Stomach (tissue), 4 donors: ENCODE data around the gene ANAPC10.

Source experiments
- POLR2AphosphoS5 ChIP-seq, 3 donors: sonication (generic); formaldehyde crosslinking; IDR thresholded peaks; one replicate each; pipeline ENCODE4 v1.6.1; 2016; ENCODE audit warnings: antibody characterized with exemption in 3 of 3
- TF ChIP-seq, protein P1 (sequence below), 7 experiments: fragments of 450-650 bp in 4 of 7; fragments of 200-600 bp in 3 of 7; sonication (generic) in 3 of 7; IDR thresholded peaks; one replicate each; pipeline ENCODE4 v1.5.1; 2016 to 2019; ENCODE audit warnings: antibody characterized with exemption in 7 of 7, control low read depth in 2 of 7, mild to moderate bottlenecking in 1 of 7

DNA sequence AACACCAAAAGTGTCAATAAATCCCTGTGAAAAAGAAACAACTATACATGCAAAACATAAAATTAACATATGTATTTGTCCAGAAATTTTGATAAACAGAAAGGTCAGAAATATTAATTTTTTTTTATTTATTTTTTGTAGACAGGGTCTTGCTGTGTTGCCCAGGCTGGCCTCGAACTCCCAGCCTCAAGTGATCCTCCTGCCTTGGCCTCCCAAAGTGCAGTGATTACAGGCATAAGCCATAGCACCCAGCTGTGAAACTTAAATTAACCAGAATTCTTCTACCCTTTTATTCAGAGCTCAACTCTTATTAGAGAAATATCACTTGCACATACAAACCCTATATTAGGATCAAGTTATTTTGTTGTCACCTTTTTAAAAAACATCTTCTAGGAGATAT is 16.2 kb downstream of the ANAPC10 start:
- TF ChIP-seq POLR2AphosphoS5 (IDR thresholded peaks at IDR 0.05) = no peak
- TF ChIP-seq, protein P1, sequence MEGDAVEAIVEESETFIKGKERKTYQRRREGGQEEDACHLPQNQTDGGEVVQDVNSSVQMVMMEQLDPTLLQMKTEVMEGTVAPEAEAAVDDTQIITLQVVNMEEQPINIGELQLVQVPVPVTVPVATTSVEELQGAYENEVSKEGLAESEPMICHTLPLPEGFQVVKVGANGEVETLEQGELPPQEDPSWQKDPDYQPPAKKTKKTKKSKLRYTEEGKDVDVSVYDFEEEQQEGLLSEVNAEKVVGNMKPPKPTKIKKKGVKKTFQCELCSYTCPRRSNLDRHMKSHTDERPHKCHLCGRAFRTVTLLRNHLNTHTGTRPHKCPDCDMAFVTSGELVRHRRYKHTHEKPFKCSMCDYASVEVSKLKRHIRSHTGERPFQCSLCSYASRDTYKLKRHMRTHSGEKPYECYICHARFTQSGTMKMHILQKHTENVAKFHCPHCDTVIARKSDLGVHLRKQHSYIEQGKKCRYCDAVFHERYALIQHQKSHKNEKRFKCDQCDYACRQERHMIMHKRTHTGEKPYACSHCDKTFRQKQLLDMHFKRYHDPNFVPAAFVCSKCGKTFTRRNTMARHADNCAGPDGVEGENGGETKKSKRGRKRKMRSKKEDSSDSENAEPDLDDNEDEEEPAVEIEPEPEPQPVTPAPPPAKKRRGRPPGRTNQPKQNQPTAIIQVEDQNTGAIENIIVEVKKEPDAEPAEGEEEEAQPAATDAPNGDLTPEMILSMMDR (IDR thresholded peaks at IDR 0.05) = no peak
